ENCODE measurements around the gene ERC2.

- no peak for TF ChIP-seq CTCF (conservative IDR thresholded peaks at IDR 0.05; ENCODE audit: low read depth, low read length)
- no peak for TF ChIP-seq EZH2 (IDR thresholded peaks at IDR 0.05; ENCODE audit: borderline replicate concordance, low read depth, low read length, poor library complexity, severe bottlenecking)
These were observed 276.3 kb downstream of the ERC2 start for GRCh38 chr3:56192001-56192400.

All from A673 (cell line).